Fibroblast of the conjunctiva (primary cell): ENCODE measurements around the gene KIR3DL3.
"Not testable (repeated sequence)": the region's sequence is repeated elsewhere in the genome, so short reads cannot be mapped to it uniquely, and the experiment has no call there.

Experiments
- DNase-seq: peaks from one replicate; pipeline ENCODE4 v3.0.0-alpha.2; 2010; ENCODE audit warnings: low read depth

KIR3DL3 gene

DNA sequence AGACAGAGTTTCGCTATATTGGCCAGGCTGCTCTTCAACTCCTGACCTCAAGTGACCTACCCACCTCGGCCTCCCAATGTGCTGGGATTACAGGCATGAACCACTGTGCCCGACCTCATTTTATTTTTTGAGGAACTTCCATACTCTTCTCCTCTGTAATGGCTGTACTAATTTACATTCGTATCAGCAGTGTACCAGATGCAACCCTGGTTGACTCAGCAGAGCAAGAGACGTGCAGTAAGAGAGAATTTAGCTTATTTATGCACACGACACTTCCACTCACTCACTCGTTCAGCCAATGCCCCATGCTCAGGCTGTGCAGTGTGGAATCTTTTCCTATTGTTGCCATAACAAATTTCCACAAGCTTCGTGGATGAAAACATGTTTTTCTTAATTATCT, 6.9 kb downstream of the KIR3DL3 start:
- DNase-seq = no peak

DNA sequence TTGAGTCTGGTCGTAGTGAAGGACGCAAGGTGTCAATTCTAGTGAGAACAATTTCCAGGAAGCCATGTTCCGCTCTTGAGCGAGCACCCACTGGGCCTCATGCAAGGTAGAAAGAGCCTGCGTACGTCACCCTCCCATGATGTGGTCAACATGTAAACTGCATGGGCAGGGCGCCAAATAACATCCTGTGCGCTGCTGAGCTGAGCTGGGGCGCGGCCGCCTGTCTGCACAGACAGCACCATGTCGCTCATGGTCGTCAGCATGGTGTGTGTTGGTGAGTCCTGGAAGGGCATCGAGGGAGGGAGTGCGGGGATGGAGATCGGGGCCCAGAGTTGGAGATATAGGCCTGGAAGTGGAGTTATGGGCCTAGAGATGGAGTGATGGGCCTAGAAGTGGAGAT, 14.1 kb downstream of the KIR3DL3 start, which contains the start of gene KIR2DL3:
Gene KIR2DL3 (plus strand): TSS at position 208 of the 400 bp plus-strand sequence. CDS start 33 bp downstream, at position 241.
- not testable (repeated sequence) for DNase-seq

DNA sequence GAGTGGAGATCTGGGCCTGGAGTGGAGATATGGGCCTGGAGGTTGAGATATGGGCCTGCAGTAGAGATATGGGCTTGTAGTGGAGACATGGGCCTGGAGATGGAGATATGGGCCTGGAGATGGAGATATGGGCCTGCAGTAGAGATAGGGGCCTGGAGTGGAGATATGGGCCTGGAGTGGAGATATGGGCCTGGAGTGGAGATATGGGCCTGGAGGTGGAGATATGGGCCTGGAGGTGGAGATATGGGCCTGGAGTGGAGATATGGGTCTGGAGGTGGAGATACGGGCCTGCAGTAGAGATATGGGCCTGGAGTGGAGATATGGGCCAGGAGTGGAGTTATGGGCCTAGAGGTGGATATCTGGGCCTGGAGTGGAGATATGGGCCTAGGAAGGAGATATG, 14.5 kb downstream of the KIR3DL3 start:
- DNase-seq = no peak

DNA sequence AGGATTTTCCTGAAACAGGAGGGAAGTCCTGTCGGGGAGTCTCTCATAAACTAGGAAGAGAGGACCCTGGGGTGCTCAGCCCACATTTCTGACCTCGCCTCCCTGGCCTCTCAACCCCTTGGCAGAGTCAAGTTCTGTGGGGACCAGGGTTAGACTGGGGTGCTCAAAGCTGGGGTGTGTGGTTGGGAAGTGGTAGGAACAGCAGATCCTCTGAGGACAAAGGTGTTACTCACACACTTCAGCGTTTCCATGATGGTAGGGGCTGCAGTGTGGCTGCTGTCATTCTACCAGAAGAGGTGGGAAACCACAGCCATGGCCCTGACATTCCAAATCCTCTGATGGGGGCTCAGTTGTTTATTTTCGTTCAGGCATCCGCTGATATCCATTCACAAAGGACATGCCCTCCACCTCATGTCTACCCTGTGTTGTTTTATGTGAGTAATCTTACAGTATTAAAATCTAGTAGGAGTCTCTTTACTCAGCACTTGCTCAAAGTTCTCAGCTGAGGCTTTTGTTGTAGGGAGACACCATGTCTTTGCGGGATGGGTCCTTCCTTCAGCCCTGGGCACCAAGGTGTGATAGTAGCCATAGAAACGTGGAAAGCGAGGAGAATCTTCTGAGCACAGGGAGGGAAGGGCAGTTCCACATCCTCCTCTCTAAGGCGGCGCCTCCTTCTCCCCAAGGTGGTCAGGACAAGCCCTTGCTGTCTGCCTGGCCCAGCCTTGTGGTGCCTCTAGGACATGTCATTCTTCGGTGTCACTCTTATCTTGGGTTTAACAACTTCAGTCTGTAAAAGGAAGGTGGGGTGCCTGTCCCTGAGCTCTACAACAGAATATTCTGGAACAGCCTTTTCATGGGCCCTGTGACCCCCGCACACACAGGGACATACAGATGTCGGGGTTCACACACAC, 15.6 kb downstream of the KIR3DL3 start:
- no peak for DNase-seq

DNA sequence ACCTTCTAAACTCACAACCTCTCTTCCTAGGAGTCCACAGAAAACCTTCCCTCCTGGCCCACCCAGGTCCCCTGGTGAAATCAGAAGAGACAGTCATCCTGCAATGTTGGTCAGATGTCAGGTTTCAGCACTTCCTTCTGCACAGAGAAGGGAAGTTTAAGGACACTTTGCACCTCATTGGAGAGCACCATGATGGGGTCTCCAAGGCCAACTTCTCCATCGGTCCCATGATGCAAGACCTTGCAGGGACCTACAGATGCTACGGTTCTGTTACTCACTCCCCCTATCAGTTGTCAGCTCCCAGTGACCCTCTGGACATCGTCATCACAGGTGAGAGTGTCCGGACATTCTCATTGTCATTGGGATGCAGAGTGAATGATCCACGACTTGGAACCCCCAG, 17.7 kb downstream of the KIR3DL3 start:
- not testable (repeated sequence) for DNase-seq

DNA sequence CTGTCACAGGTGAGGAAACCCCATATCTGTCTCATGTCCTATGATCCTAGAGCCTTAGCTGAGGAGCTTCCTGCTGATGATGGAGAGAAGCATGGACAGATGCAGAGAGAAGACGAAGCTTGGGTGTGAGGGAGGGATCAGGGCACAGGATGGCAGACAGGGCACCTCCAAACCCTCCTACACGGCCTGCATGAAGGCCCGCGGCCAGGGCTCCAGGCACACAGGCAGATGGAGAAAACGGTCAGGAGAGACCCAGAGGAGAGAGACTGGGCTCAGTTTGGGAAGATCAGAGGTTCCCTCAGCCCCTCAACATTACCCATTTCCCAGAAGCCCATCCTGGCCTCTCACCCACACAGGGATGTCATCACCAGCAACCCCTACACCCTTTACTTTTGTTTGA, 19.8 kb downstream of the KIR3DL3 start:
- not testable (repeated sequence) for DNase-seq

DNA sequence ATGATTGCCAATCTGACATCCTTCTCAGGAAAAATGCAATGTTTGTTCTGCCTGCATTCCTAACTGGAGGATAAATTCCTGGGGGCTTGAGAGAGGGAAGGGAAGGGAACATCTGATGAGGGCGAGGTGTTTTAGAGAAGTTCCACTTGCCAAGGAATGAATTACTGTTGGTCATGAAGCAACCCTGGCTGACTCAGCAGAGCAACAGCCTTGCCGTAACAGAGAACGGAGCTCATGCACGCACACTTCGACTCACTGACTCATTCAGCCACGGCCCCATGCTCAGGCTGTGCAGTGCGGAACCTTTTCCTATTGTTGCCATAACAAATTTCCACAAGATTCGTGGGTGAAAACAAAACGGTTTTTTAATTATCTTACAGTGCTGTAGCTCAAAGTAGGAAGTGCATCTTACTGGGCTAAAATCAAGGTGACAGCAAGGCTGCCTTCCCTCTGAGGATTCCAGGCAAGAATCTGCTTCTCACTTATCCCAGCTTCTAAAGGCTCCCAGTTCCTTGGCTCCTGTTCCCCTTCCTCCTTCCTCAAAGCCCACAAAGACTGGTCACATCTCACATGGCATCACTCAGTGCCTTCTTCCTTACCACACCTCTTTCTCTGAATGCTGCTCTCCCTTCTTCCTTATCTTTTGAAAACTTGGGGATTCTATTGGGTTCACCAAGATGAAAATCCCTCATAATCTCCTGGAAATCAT, 23.5 kb downstream of the KIR3DL3 start:
- not testable (repeated sequence) for DNase-seq

DNA sequence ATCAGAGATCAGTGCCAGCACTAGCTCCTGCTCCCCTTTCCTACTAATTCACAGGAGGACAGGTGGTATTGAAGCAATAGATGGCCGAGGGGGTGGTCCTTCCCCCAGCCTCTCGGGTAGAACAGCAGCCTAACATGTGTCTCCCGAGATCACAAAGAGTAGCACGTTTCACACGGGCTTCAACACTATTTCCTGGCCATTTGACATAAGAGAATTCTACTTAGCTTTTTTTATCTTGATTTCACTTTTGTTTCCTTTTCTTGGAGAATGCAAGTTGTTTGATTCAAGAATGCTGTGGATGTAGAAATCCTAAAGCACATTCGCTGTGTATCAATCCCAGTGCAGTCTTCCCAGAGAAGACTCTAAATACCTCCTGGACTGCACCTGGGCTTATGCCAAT, 26.0 kb downstream of the KIR3DL3 start:
- not testable (repeated sequence) for DNase-seq

DNA sequence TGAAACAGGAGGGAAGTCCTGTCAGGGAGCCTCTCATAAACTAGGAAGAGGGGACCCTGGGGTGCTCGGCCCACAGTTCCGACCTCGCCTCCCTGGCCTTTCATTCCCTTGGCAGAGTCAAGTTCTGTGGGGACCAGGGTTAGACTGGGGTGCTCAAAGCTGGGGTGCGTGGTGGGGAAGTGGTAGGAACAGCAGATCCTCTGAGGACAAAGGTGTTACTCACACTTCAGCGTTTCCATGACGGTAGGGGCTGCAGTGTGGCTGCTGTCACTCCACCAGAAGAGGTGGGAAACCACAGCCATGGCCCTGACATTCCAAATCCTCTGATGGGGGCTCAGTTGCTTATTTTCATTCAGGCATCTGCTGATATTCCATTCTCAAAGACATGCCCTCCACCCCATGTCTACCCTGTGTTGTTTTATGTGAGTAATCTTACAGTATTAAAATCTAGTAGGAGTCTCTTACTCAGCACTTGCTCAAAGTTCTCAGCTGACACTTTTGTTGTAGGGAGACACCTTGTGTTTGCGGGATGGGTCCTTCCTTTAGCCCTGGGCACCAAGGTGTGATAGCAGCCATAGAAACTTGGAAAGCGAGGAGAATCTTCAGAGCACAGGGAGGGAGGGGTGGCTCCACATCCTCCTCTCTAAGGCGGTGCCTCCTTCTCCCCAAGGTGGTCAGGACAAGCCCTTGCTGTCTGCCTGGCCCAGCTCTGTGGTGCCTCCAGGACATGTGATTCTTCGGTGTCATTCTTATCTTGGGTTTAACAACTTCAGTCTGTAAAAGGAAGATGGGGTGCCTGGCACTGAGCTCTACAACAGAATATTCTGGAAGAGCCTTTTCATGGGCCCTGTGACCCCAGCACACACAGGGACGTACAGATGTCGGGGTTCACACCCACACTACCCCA, 32.2 kb downstream of the KIR3DL3 start:
- DNase-seq = not testable (repeated sequence)

DNA sequence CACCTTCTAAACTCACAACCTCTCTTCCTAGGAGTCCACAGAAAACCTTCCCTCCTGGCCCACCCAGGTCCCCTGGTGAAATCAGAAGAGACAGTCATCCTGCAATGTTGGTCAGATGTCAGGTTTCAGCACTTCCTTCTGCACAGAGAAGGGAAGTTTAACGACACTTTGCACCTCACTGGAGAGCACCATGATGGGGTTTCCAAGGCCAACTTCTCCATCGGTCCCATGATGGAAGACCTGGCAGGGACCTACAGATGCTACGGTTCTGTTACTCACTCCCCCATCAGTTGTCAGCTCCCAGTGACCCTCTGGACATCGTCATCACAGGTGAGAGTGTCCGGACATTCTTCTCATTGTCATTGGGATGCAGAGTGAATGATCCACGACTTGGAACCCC, 34.3 kb downstream of the KIR3DL3 start:
- DNase-seq = not testable (repeated sequence)

DNA sequence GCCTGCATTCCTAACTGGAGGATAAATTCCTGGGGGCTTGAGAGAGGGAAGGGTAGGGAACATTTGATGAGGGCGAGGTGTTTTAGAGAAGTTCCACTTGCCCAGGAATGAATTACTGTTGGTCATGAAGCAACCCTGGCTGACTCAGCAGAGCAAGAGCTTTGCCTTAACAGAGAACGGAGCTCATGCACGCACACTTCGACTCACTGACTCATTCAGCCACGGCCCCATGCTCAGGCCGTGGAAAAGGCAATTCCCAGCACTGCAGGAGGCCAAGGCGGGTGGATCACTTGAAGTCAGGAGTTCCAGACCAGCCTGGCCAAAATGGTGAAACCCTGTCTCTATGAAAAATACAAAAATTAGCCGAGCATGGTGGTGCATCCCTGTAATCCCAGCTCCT, 40.0 kb downstream of the KIR3DL3 start:
- not testable (repeated sequence) for DNase-seq

DNA sequence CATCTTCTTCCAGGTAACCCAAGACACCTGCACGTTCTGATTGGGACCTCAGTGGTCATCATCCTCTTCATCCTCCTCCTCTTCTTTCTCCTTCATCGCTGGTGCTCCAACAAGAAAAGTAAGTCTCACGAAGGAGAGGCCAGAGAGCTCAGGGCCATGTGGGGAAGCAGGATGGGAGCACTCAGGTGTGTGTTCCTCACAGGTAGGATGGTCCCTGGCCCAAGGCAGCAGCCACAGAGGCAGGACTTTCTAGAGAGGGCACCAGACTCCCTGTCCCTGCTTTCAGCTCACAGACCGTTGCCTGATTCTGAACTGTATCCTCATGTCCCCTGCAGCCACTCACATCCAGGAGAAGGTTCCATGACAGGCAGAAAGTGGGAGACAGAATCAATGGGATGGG, 42.2 kb downstream of the KIR3DL3 start:
- DNase-seq = not testable (repeated sequence)

DNA sequence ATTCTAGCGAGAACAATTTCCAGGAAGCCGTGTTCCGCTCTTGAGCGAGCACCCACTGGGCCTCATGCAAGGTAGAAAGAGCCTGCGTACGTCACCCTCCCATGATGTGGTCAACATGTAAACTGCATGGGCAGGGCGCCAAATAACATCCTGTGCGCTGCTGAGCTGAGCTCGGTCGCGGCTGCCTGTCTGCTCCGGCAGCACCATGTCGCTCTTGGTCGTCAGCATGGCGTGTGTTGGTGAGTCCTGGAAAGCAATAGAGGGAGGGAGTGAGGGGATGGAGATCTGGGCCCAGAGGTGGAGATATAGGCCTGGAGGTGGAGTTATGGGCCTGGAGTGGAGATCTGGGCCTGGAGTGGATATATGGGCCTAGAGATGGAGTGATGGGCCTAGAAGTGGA, 45.4 kb downstream of the KIR3DL3 start, which contains the start of gene KIR2DL1:
Gene KIR2DL1 (plus strand): TSS at position 148 of the 400 bp plus-strand sequence. CDS start 58 bp downstream, at position 206.
- DNase-seq = not testable (repeated sequence)

DNA sequence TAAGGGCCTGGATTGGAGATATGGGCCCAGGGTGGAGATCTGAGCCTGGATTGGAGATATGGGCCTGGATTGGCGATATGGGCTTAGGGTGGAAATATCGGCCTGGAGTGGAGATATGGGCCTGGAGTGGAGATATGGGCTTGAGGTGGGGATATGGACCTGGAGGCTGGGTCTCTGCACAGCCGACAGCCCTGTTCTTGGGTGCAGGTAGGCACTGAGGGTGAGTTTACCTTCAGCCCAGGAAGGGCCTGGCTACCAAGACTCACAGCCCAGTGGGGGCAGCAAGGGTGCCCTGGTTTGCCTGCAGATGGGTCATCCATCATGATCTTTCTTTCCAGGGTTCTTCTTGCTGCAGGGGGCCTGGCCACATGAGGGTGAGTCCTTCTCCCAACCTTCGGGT, 46.3 kb downstream of the KIR3DL3 start:
- not testable (repeated sequence) for DNase-seq

DNA sequence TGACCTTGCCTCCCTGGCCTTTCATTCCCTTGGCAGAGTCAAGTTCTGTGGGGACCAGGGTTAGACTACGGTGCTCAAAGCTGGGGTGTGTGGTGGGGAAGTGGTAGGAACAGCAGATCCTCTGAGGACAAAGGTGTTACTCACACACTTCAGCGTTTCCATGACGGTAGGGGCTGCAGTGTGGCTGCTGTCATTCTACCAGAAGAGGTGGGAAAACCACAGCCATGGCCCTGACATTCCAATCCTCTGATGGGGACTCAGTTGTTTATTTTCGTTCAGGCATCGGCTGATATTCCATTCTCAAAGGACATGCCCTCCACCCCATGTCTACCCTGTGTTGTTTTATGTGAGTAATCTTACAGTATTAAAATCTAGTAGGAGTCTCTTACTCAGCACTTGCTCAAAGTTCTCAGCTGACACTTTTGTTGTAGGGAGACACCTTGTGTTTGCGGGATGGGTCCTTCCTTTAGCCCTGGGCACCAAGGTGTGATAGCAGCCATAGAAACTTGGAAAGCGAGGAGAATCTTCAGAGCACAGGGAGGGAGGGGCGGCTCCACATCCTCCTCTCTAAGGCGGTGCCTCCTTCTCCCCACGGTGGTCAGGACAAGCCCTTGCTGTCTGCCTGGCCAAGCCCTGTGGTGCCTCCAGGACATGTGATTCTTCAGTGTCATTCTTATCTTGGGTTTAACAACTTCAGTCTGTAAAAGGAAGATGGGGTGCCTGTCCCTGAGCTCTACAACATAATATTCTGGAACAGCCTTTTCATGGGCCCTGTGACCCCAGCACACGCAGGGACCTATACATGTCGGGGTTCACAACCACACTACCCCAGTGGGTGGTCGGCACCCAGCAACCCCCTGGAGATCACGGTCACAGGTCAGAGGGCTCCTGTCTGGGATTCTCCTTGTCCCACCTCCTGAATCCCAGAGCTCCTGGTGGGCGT, 47.0 kb downstream of the KIR3DL3 start:
- not testable (repeated sequence) for DNase-seq

DNA sequence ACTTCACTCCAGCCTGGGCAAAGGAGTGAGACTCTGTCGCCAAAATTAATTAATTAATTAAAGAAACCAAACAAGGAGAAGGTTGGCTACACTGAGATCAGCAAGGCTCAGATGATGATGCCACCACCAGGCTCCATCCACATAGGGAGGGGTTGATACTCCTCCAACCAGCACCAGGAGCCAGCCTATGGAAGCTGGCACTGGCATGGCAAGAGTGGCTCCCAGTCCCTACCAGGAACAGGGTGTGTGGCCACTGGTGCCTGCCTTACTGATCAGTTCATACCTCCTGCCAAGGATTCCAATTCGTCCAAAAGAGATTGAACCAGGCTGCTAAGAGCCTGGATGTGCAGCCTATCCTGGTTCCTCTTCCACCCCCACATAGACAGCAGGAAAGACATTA, 48.4 kb downstream of the KIR3DL3 start:
- DNase-seq = not testable (repeated sequence)

DNA sequence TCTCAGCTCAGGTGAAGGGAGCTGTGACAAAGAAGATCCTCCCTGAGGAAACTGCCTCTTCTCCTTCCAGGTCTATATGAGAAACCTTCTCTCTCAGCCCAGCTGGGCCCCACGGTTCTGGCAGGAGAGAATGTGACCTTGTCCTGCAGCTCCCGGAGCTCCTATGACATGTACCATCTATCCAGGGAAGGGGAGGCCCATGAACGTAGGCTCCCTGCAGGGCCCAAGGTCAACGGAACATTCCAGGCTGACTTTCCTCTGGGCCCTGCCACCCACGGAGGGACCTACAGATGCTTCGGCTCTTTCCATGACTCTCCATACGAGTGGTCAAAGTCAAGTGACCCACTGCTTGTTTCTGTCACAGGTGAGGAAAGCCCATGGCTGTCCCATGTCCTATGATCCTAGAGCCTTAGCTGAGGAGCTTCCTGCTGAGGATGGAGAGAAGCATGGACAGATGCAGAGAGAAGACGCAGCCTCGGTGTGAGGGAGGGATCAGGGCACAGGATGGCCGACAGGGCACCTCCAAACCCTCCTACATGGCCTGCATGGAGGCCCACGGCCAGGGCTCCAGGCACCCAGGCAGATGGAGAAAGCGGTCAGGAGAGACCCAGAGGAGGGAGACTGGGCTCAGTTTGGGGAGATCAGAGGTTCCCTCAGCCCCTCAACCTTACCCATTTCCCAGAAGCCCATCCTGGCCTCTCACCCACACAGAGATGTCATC, 51.0 kb downstream of the KIR3DL3 start:
- not testable (repeated sequence) for DNase-seq

DNA sequence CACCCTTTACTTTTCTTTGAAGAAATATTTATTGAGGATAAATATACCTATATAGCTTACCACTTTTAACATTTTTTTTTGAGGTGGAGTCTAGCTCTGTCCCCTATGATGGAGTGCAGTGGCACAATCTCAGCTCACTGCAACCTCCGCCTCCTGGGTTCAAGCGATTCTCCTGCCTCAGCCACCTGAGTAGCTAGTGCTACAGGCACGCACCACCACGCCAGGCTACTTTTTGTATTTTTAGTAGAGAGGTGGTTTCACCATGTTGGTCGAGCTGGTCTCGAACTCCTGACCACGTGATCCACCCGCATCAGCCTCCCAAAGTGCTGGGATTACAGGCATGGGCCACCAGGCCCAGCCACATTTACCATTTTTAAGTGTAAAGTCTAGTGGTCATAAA, 51.6 kb downstream of the KIR3DL3 start:
- not testable (repeated sequence) for DNase-seq

DNA sequence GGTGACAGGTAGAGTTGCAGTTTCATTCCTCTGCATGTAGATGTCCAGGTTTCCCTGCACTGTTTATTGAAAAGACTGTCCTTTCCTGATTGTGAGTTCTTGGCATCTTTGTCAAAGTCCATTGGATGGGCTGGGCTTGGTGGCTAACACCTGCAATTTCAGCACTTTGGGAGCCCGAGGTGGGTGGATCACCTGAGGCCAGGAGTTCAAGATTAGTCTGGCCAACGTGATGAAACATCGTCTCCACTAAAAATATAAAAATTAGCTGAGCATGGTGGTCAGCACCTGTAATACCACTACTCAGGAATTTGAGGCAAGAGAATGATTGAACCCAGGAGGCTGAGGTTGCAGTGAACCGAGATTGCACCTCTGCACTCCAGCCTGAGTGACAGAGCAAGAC, 53.6 kb downstream of the KIR3DL3 start:
- DNase-seq = not testable (repeated sequence)

DNA sequence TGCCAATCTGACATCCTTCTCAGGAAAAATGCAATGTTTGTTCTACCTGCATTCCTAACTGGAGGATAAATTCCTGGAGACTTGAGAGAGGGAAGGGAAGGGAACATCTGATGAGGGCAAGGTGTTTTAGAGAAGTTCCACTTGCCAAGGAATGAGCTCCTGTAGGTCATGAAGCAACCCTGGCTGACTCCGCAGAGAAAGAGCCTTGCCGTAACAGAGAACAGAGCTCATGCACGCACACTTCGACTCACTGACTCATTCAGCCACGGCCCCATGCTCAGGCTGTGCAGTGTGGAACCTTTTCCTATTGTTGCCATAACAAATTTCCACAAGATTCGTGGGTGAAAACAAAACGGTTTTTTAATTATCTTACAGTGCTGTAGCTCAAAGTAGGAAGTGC, 54.7 kb downstream of the KIR3DL3 start:
- not testable (repeated sequence) for DNase-seq
